HG02852 (cell line): Measurements from ENCODE around the gene SERINC5.

Source experiments
- ATAC-seq: cut with Tn5 transposase; IDR thresholded peaks from one replicate; pipeline ENCODE4 v1.9.1; 2021; ENCODE audit warnings: mild to moderate bottlenecking, moderate library complexity; ENCODE audit not compliant: unreplicated experiment

The SERINC5 gene

GRCh38 chr5:80255431-80255810, 427 bp downstream of the SERINC5 start:
- peak; percentile 37 for ATAC-seq

- ATAC-seq = no peak
Measured at GRCh38 chr5:80254767-80255430, 949 bp downstream of the SERINC5 start.

- ATAC-seq = no peak
Measured at GRCh38 chr5:80251636-80252035, 4.2 kb downstream of the SERINC5 start.

GRCh38 chr5:80250801-80251200, 5.0 kb downstream of the SERINC5 start:
- no peak for ATAC-seq

GRCh38 chr5:80249901-80250300, 5.9 kb downstream of the SERINC5 start:
- no peak for ATAC-seq

GRCh38 chr5:80248378-80248777, 7.5 kb downstream of the SERINC5 start:
- ATAC-seq = no peak

GRCh38 chr5:80246995-80247729, 8.7 kb downstream of the SERINC5 start:
- ATAC-seq = peak; percentile 84

- ATAC-seq = no peak
Measured at GRCh38 chr5:80246001-80246758, 9.7 kb downstream of the SERINC5 start.

GRCh38 chr5:80243567-80243966, 12.3 kb downstream of the SERINC5 start:
- ATAC-seq = no peak

GRCh38 chr5:80242849-80243248, 13.0 kb downstream of the SERINC5 start:
- ATAC-seq = no peak

GRCh38 chr5:80240368-80240986, 15.4 kb downstream of the SERINC5 start:
- ATAC-seq = no peak

GRCh38 chr5:80239680-80240367, 16.0 kb downstream of the SERINC5 start:
- no peak for ATAC-seq

- no peak for ATAC-seq
Measured at GRCh38 chr5:80238778-80239679, 16.8 kb downstream of the SERINC5 start.

GRCh38 chr5:80238097-80238496, 17.8 kb downstream of the SERINC5 start:
- ATAC-seq = no peak

GRCh38 chr5:80237243-80237642, 18.6 kb downstream of the SERINC5 start:
- ATAC-seq = no peak

GRCh38 chr5:80234116-80234948, 21.5 kb downstream of the SERINC5 start:
- no peak for ATAC-seq

GRCh38 chr5:80231693-80232092, 24.2 kb downstream of the SERINC5 start:
- ATAC-seq = no peak

- ATAC-seq = no peak
Measured at GRCh38 chr5:80231243-80231642, 24.6 kb downstream of the SERINC5 start.
